GM18508 (cell line): ENCODE data around the gene CDC40.
"Not testable (repeated sequence)": the region's sequence is repeated elsewhere in the genome, so short reads cannot be mapped to it uniquely, and the experiment has no call there.

Source experiments
- ATAC-seq: cut with Tn5 transposase; IDR thresholded peaks from one replicate; pipeline ENCODE4 v1.9.1; 2021; ENCODE audit warnings: moderate number of reproducible peaks; ENCODE audit not compliant: insufficient read depth, unreplicated experiment

Gene CDC40

GRCh38 chr6:110266996-110267395, 86.8 kb downstream of the CDC40 start:
- ATAC-seq, result no peak

GRCh38 chr6:110269623-110270022, 89.4 kb downstream of the CDC40 start:
- ATAC-seq, result no peak

- no peak for ATAC-seq
Measured at GRCh38 chr6:110270165-110270564, 89.9 kb downstream of the CDC40 start.

GRCh38 chr6:110271732-110272022, 91.5 kb downstream of the CDC40 start:
- no peak for ATAC-seq

GRCh38 chr6:110272781-110273180, 92.6 kb downstream of the CDC40 start:
- ATAC-seq, result not testable (repeated sequence)

- no peak for ATAC-seq
Measured at GRCh38 chr6:110277100-110277665, 97.0 kb downstream of the CDC40 start.
